Measurements from ENCODE around the gene RNPEPL1.

DNA sequence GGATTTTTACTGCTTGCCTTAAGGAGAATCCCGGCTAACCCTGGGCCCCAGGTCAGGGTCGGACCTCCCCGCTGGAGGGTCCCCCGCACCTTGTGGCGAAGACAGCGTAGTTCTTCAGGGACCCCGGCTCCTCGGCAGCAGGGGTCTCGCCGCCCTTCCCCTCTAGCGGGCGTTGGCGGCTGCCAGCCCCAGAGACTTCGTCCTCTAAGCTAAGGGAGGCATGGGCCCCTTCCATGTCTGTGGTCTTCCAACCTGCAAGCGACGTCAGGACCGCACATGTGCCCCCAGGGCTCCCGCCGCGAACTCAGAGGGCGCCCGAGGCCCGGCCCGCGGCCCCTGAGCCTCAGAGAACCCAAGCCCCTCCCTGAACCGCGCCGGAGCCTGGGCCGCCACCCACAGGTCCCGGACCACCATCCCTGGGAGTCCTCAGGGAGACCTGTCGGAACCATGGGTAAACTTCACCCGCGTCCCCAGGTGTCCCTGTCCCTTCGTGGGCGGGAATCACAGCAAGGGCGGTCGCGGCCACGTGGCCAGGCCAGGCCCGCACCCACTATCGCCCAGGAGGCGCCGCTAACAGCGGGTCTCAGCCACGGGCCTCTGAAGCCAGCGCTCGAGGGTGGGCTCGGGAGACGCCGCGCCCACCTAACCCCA, 11.1 kb upstream of the RNPEPL1 start:
- TF ChIP-seq, protein P1, sequence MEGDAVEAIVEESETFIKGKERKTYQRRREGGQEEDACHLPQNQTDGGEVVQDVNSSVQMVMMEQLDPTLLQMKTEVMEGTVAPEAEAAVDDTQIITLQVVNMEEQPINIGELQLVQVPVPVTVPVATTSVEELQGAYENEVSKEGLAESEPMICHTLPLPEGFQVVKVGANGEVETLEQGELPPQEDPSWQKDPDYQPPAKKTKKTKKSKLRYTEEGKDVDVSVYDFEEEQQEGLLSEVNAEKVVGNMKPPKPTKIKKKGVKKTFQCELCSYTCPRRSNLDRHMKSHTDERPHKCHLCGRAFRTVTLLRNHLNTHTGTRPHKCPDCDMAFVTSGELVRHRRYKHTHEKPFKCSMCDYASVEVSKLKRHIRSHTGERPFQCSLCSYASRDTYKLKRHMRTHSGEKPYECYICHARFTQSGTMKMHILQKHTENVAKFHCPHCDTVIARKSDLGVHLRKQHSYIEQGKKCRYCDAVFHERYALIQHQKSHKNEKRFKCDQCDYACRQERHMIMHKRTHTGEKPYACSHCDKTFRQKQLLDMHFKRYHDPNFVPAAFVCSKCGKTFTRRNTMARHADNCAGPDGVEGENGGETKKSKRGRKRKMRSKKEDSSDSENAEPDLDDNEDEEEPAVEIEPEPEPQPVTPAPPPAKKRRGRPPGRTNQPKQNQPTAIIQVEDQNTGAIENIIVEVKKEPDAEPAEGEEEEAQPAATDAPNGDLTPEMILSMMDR (IDR thresholded peaks at IDR 0.05 in 4 of 5, conservative IDR thresholded peaks at IDR 0.05 in 1 of 5), result no peak
- no peak for TF ChIP-seq POLR2A (IDR thresholded peaks at IDR 0.05)

Measured in gastrocnemius medialis (tissue), 4 donors.